HG03060 (cell line): Measurements from ENCODE around the gene TARS2.

ENCODE experiments used
- ATAC-seq: cut with Tn5 transposase; IDR thresholded peaks from one replicate; pipeline ENCODE4 v1.9.1; 2021; ENCODE audit warnings: low read depth, moderate number of reproducible peaks; ENCODE audit not compliant: unreplicated experiment

The TARS2 gene

DNA sequence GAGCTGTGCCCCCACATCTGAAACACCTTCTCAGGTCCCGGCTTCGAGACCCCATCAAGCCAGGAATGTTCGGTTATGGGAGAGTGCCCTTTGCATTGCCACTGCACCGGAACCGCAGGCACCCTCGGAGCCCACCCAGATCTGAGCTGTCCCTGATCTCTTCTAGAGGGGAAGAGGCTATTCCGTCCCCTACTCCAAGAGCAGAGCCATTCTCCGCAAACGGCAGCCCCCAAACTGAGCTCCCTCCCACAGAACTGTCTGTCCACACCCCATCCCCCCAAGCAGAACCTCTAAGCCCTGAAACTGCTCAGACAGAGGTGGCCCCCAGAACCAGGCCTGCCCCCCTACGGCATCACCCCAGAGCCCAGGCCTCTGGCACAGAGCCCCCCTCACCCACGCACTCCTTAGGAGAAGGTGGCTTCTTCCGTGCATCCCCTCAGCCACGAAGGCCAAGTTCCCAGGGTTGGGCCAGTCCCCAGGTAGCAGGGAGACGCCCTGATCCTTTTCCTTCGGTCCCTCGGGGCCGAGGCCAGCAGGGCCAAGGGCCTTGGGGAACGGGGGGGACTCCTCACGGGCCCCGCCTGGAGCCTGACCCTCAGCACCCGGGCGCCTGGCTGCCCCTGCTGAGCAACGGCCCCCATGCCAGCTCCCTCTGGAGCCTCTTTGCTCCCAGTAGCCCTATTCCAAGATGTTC, 66.3 kb downstream of the TARS2 start:
- no peak for ATAC-seq

DNA sequence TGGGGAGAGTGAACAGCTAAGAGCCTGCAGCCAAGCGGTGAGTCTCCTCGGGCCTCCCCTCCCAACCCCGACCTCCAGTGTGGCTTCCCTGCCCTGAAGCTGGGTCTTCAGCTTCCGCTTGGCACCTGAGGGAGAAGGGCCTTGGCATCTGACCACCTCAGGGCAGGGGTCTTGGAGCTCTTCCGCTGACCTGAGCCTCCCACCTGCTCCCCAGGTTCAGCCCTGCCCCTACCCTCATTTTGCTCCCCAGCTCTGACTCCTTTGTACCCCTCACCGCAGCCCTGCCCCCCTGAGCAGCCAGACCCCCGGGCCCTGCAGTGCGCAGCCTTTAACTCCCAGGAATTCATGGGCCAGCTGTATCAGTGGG, 66.8 kb downstream of the TARS2 start:
- ATAC-seq = no peak

DNA sequence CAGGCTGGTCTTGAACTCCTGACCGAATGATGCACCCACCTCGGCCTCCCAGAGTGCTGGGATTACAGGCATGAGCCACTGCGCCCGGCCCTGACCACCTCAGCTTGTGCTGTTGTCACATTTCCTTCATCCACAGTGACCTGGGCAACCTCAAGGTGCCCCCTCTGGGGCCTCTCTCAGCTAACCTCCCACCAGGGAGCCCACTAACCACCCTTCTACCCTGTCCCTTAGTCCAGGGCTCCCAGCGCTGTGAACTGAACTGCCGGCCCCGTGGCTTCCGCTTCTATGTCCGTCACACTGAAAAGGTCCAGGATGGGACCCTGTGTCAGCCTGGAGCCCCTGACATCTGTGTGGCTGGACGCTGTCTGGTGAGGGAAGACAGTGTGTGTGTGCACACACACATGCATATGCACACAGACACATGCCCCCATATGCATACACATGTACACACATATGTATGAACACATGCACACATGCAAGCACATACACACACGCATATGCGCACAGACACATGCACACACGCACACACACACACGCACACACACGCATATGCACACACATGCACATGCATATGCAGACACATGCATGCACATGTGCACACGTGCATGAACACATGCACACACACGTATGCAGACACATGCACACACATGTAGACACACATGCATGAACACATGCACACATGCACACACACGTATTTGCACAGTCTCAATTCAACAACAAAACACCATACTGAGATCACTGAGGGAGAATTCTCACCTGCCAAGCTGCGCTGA, 68.2 kb downstream of the TARS2 start:
- ATAC-seq = no peak

GRCh38 chr1:150555971-150556865, 69.0 kb downstream of the TARS2 start:
- ATAC-seq = no peak

DNA sequence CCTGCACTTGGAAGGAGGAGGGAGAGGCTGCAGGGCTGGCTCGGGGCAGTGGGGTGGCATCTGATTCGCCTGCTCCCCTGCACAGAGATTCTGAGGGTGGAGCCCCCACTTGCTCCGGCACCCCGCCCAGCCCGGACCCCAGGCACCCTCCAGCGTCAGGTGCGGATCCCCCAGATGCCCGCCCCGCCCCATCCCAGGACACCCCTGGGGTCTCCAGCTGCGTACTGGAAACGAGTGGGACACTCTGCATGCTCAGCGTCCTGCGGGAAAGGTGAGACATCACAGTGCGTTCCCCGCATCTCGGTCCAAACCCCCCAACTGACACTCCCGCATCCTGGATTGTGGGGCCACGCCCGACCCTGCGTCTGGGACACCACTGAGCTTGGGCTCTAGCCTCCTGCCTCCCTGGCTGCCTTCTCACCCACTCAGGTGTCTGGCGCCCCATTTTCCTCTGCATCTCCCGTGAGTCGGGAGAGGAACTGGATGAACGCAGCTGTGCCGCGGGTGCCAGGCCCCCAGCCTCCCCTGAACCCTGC, 69.9 kb downstream of the TARS2 start:
- no peak for ATAC-seq
